ENCODE data around the gene IFNLR1. TPM values are rescaled to one million over a fixed set of nuclear protein-coding genes. Genes with fewer than 3 reads are reported as not detected.

Gene IFNLR1
- total and polyA plus RNA-seq, 8 donors, result 2.3 to 8.4 (median 4.0) TPM

DNA sequence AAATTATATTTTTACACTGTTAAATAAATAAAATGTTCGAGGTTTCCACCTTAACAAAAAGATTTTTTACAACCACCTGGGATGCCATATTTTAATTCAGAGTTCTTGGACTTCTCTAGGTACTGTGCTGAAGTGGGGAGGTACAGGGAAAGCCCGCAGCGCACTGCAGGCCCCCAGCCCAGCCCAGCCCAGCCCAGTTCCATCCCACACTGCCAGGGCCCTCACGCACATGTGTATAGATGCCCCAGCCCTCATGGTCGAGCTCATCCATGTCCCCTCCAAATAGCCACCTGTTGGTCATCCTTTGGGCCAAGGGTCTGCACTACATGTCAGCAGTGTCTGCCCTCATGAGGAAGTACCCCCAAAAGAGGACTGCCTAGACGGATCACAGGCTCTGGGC, 63.5 kb downstream of the IFNLR1 start:
- ATAC-seq, result no peak
- DNase-seq, result no peak
- TF ChIP-seq, protein P1, sequence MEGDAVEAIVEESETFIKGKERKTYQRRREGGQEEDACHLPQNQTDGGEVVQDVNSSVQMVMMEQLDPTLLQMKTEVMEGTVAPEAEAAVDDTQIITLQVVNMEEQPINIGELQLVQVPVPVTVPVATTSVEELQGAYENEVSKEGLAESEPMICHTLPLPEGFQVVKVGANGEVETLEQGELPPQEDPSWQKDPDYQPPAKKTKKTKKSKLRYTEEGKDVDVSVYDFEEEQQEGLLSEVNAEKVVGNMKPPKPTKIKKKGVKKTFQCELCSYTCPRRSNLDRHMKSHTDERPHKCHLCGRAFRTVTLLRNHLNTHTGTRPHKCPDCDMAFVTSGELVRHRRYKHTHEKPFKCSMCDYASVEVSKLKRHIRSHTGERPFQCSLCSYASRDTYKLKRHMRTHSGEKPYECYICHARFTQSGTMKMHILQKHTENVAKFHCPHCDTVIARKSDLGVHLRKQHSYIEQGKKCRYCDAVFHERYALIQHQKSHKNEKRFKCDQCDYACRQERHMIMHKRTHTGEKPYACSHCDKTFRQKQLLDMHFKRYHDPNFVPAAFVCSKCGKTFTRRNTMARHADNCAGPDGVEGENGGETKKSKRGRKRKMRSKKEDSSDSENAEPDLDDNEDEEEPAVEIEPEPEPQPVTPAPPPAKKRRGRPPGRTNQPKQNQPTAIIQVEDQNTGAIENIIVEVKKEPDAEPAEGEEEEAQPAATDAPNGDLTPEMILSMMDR (IDR thresholded peaks at IDR 0.05), result no peak
- no peaks in the 10 kb centered on the region for H3K9me3 ChIP-seq
- no peak for FAIRE-seq
- H3K27me3 ChIP-seq, result no peaks in the 10 kb centered on the region
- H3K4me1 ChIP-seq, result peaks cover 76 to 78% (median 77%) of the 10 kb centered on the region in 3 donors
- 78 to 88% methylated on average over 6 of the region's 6 CpGs for WGBS, 2 donors
- intact Hi-C loops (cut with DNase I), result no loop called here
- peaks cover 0 to 25% (median 0%) of the 10 kb centered on the region in 3 donors for H3K36me3 ChIP-seq
- no peak overlapping the region for H3K4me3 ChIP-seq
- peak overlapping the region in 2 of 4 donors; percentile 0 to 43 for H3K27ac ChIP-seq

DNA sequence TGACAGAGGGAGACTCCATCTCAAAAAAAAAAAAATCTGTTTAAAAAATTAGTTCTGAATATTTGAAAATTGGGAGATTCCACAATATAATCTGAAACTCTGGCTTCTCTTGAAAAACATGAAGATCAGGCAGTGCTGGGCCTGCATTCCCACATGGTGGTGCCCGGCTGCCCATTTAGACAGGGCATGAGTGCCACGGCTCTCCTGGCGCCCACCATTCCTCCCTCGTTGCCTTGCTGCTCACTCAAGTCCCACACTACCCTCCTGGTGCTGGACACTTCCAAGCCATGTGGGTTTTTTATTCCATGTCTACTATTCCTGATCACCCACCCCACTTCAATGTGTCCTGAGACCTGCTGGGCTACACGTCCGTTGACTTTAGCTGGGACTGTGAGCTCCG, 64.3 kb downstream of the IFNLR1 start:
- TF ChIP-seq, protein P1 (IDR thresholded peaks at IDR 0.05), result no peak
- Histone ChIP-seq H3K36me3 (peaks cover 0 to 25% (median 0%) of the 10 kb centered on the region in 3 donors), H3K27ac (no peak overlapping the region), H3K27me3 (no peaks in the 10 kb centered on the region), H3K9me3 (no peaks in the 10 kb centered on the region), H3K4me1 (peaks cover 78 to 80% (median 80%) of the 10 kb centered on the region in 3 donors), H3K4me3 (no peak overlapping the region)
- 70 to 84% methylated on average over 7 of the region's 7 CpGs for WGBS, 2 donors
- intact Hi-C loops (cut with DNase I), result no loop called here
- DNase-seq, result peak in 1 of 6 donors; percentile 26
- ATAC-seq, result no peak
- no peak for FAIRE-seq

DNA sequence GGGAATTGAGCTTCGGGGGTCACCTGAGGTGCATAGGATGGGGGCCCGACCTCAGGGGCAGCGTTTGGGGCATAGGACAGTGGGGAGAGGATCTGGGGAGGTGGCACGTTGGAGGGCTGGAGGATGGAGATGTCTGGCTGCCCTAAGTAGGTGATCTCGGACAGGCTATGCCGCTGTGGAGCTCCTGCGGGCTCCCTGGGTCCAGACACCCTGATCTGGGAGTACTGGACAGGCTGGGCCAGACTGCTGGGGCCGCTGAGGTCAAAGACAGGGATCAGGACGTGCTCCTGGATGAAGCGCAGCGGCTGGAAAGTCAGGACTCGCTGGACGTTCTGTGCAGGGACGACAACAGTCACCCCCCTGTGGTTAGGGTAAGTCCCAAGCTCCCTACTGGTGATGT, 65.7 kb downstream of the IFNLR1 start:
- Histone ChIP-seq H3K36me3 (peaks cover 0 to 25% (median 0%) of the 10 kb centered on the region in 3 donors), H3K4me3 (no peak overlapping the region), H3K9me3 (no peaks in the 10 kb centered on the region), H3K4me1 (peaks cover 67 to 79% (median 74%) of the 10 kb centered on the region in 3 donors), H3K27me3 (no peaks in the 10 kb centered on the region), H3K27ac (peak overlapping the region; percentile 10 to 91 (median 84))
- WGBS, 2 donors, result 73 to 83% methylated on average over 14 of the region's 14 CpGs
- TF ChIP-seq, protein P1 (IDR thresholded peaks at IDR 0.05), result no peak
- DNase-seq (peak in 3 of 6 donors; percentile 36 to 54 (median 52)), FAIRE-seq (no peak), ATAC-seq (no peak)
- intact Hi-C loops (cut with DNase I), result no loop called here

DNA sequence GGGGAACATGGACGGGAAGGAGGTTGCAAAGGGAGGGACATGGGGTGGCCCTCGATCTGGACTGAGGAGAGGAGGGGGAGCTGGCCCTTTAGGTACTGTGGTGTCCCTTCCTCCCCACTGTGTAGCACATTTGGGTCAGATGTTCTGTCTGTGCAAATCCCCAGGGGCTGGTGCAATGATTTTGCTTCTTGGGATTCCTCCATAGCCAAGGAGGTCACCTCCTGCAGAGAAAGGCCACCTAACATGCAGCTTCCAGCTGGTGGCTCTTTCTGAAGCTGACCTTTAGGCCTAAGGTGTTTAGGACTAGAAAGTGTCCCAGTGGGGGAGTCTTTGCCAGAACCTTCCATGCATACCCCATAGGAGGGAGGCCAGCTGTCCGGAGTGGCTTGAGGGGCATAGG, 66.1 kb downstream of the IFNLR1 start:
- FAIRE-seq (no peak), ATAC-seq (no peak), DNase-seq (no peak)
- TF ChIP-seq, protein P1 (IDR thresholded peaks at IDR 0.05), result no peak
- intact Hi-C loops (cut with DNase I), result no loop called here
- Histone ChIP-seq H3K36me3 (peaks cover 0 to 25% (median 0%) of the 10 kb centered on the region in 3 donors), H3K4me1 (peaks cover 63 to 77% (median 69%) of the 10 kb centered on the region in 3 donors), H3K4me3 (no peak overlapping the region), H3K27me3 (no peaks in the 10 kb centered on the region), H3K27ac (peak overlapping the region; percentile 83 to 91 (median 85)), H3K9me3 (no peaks in the 10 kb centered on the region)
- 39 to 48% methylated on average over 3 of the region's 3 CpGs for WGBS, 2 donors
